Endometrial microvascular endothelial cells (primary cell): ENCODE measurements around the gene UBA1. TPM values are rescaled to one million over a fixed set of nuclear protein-coding genes. Genes with fewer than 3 reads are reported as not detected.

ENCODE experiments used
- in situ Hi-C: cut with HindIII; loops from 2 replicates; pipeline ENCODE4 v1.10.0; 2017; ENCODE audit warnings: low sequenced_read_pairs, low pct_unique_long_range_greater_than_20kb; ENCODE audit errors: inconsistent ontology term
- total RNA-seq: library from RNA; depleted of rRNA; stranded (reverse); fragments of >200 nt; gene quantifications from one replicate; pipeline ENCODE4 v1.2.3, GENCODE V29; 2015; ENCODE audit errors: inconsistent ontology term

UBA1 gene
- 228 TPM for total RNA-seq

DNA sequence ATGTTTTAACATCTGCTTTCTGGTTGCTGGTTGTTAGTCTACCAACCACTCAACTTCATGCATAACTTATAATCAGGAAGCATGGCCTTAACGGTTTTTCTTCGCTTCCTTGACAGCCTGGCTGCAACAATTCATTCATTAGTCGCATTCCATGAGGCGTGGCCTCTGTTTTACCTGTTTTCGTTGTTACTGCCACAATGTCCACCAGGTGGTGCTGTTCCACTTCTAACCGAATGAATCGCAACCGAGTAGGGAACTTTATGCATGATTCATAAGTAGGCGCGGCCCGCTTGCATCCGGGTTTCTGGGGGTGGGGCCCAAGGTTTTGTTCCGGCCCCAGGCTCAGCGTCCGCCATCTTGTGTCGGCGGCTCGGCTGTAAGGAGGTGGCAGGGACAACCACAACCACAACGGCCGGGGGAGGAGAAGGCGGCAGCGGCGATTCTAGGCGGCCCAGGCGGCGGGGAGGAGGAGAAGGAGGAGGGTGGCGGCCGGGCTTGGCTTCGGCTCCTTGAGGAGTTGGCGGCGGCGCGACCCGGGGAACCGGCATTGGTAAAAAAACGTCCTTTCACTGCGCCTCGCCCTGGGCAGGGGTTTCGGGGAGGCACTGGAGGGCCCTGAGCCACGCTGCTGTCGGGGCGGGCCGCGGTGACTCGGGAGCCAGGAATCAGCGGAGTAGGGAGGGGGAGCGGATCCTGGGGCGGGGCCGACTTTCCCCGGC is at the start of gene UBA1:
UBA1 (plus strand) TSS at position 355 of the 719 bp plus-strand sequence. CDS start 4,974 bp downstream, outside the sequence.
- in situ Hi-C loops, result no loop called here

DNA sequence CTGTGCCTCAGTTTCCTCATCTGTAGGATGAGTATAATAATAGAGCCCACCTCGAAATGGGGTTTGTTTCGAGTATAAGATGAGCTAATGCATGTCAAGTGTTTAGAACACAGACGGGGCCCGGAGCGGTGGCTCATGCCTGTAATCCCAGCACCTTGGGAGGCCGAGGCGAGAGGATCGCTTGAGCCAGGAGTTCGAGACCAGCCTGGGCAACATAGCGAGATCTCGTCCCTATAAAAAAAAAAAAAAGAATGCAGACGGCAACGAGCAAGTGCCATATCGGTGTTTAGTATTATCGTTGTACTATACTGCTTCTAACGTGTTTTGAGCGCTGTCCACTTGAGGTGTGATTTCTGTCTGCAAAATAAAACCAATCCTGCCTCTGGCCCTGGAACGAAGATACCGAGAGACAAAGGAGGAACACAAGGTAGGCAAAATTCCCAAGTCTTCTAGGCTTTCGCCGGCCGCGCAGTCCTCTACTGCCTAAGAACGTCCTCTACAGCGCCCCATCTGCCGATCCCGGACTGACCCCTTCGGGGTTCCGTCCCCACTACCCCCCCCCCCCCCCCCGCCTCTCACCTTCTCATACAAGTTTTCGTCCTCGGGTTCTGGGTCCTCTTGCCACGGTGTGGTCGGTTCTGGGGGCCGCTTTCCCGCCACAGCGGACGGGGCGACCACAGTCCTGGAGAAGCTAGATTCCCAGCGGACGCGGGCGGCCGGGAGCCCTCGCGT is 49.6 kb upstream of the UBA1 start:
- in situ Hi-C loops, result no loop called here

DNA sequence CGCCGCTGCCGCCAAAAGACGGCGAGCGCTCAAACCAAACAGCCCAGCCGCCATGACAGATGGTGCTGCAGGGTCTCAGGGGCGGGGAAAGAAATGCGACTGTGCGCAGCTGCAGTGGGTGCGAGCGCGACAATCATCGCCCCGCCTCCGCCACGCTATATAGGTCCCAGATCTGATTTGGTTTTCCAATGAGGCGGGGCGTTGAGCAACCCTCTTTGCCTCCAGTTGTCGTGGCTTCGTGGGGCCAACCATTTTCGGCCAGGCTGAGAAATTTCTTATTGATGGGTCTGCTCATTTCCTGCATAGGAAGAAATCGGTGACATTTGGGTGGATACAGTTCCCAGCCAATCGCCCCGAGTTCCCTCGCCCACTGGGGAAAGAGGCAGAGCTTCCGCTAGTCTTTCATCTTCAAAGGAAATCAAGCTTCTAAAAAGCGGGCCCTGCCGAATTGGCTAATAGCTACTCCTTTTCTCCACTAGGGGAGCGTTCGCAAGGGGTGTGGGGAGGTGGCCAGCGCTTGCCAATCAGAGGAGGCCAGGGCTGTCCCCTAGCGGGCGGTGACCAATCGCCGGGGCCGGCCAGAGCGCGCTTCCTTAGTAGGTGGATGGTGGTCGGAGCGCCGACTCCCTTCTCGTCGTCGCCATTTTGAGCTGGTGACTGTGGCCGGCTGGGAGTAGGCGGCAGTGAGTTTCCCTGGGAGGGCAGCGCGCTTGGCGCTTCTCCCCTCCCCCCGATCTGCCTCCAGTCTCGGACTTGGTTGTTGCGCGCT is 48.8 kb upstream of the UBA1 start, which contains the start of the genes NDUFB11 and RBM10:
NDUFB11 (minus strand) TSS at position 77 of the 769 bp plus-strand sequence; CDS start at position 54, 23 bp downstream.
RBM10 (plus strand) TSS at position 596 of the 769 bp plus-strand sequence. CDS start 2,261 bp downstream, outside the sequence.
- in situ Hi-C loops, result no loop called here

DNA sequence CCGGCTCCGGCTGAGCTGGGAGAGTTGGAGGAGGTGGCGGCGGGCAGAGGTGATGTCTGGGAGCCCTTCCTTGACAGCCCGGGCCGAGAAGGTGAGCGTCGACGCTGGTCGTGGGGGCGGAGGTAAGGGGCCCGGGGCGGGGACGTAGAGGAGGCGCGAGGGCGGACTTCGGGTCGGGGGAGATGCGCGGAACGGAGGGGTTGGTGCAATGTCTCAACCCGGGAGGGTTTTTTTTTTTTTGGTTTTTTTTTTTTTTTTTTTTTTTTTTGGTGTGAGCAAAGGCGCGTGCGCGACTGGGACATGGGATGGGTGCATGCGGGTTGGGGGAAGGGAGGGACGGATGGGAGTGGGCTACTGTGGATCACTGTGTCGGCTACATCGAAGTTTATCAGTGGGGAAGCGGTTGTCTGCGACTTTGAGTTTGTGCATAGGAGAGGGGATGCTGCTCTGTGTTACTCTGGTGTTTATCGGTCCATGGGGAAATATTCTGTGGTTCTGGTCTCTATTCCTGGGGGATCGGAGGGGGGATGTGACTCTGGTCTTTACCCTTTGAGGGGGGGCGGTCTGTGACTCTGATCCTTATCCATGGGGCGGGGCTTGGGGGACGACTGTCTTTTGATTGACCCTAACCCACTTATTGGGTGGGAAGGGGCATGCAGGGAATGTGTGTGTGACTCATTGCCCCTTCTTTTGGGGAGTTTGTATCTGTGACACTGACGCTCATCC is 48.1 kb upstream of the UBA1 start:
- in situ Hi-C loops, result no loop called here

DNA sequence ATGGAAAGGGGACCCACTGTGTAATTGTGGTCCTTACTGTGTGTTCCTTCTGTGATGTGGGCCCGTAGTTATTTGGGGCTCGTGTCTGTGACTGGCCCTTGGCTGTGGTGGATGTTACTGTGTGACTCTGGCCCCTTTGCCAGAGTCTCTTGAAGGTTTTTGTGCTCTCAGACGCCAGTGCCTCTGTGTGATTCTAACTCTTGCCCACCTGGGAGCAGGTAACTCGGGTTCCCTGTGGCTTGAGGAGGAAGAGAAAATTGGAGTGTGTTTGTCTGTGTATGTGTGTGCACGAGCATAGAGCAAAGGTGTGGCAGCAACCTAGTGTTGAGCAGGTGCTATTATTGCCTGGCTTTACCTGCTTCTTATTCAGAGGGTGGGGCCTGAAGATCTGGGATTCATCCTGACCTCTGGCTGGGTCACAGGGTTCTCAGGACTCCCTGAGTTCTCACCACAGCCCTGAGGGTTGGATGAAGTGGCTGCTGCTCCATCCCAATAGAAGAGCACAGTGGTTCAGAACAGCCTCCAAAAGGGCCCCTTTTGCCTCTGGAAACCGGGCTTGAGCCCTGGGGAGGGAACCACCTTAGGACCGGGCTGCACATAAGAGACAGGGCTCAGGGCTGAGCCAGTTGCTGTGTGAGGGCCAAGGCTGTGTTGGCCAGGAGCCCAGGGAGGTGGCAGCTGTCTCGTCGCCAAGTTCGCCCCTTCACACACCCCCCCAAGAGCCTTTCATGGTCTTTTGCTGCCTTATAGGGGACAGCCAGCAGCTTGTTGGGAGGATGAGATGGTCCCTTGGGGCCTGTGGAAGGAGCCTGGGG is 47.3 kb upstream of the UBA1 start:
- in situ Hi-C loops, result no loop called here

DNA sequence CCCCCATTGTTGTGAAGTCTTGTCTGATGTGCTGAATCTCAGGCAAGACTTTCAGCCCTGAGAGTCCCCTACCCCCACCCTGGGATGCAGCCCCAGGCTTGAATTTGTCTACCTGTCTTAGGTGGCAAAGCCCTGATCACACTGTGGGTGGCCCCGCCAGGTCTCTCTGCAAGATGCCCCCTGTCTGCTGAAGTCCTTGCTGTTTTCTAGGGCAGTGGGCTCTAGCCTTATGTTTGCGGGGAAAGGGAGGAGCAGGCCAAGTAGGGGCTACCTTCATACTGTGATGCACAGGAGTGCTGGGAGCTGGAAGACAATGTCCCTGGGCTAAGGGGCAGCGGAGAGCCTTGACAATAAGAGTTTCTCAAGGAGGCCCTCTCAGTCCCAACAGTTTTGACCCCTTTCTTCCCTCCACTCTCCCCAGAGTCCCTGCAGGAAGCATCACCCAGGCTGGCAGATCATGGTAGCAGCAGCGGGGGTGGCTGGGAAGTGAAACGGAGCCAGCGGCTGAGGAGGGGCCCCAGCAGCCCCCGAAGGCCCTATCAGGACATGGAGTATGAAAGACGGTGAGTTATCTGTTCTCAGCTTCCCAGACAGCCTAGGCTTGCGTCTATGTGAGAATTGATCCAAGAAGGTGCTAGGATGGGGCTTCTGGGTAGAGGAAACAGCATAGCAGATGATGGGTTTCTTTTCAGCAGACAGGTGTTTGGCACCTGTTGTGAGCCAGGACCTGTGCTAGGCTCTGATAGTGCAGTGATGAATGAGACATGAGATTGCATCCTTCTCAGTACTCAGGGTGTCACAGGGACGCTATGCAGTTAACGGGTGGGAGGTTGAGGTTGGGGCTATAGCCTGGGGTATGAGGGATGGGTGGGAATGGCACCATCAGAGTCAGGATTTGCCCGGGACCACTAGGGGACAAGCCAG is 46.4 kb upstream of the UBA1 start:
- in situ Hi-C loops, result no loop called here

DNA sequence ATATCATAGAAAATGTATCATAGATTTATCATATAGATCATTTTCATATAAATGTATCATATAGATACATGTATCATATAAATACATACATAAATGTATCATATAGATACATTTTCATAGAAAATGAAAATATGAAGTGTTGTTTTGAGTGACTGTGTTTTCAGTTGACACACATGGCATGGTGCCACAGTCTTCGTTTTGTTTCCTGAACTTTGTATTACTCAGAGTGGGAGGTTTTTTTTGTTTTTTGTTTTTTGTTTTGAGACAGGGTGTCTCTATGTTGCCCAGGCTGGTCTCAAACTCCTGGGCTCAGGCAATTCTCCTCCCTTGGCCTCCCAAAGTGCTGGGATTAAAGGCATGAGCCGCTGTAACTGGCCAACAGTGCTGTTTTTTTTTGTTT is 44.7 kb upstream of the UBA1 start:
- in situ Hi-C loops, result no loop called here

GRCh38 chrX:47151435-47151834 is 42.2 kb upstream of the UBA1 start:
- in situ Hi-C loops, result no loop called here

- in situ Hi-C loops, result no loop called here
These were observed 36.8 kb upstream of the UBA1 start for GRCh38 chrX:47156611-47157520.

- in situ Hi-C loops, result no loop called here
These were observed 35.5 kb upstream of the UBA1 start for GRCh38 chrX:47158131-47158530.

GRCh38 chrX:47158781-47159180 is 34.8 kb upstream of the UBA1 start:
- in situ Hi-C loops, result no loop called here

GRCh38 chrX:47160781-47161180 is 32.8 kb upstream of the UBA1 start:
- in situ Hi-C loops, result no loop called here

GRCh38 chrX:47162927-47163583 is 30.6 kb upstream of the UBA1 start:
- in situ Hi-C loops, result no loop called here

GRCh38 chrX:47164420-47164819 is 29.2 kb upstream of the UBA1 start:
- in situ Hi-C loops, result no loop called here

- in situ Hi-C loops, result no loop called here
These were observed 27.5 kb upstream of the UBA1 start for GRCh38 chrX:47166126-47166525.
